ENCODE results near the gene KRT81. TPM values are rescaled to one million over a fixed set of nuclear protein-coding genes. Genes with fewer than 3 reads are reported as not detected.

The KRT81 gene
- total and polyA plus RNA-seq, 4 donors = 0.02 to 0.61 (median 0.23) TPM

GRCh38 chr12:52275686-52276085, 15.6 kb downstream of the KRT81 start:
- WGBS, 2 donors = 80 to 83% methylated on average over 3 of the region's 3 CpGs
- ATAC-seq (ENCODE audit: insufficient read depth, low FRiP score) (no peak), DNase-seq (no peak)
- no peak for TF ChIP-seq CTCF (IDR thresholded peaks at IDR 0.05; ENCODE audit: control extremely low read depth, extremely low read depth)
- peaks cover 0 to 19% (median 0%) of the 10 kb centered on the region in 5 donors for H3K4me1 ChIP-seq (ENCODE audit: control insufficient read depth in 5 of 5, insufficient read depth in 5 of 5, low read length in 5 of 5)
- H3K27ac ChIP-seq (ENCODE audit: low read depth in 1 of 2, low read length in 1 of 2) = no peak overlapping the region
- no peak overlapping the region for H3K4me3 ChIP-seq
- peaks cover 0 to 16% (median 6%) of the 10 kb centered on the region in 3 donors for H3K27me3 ChIP-seq (ENCODE audit: control insufficient read depth in 3 of 3, insufficient read depth in 3 of 3, low read length in 2 of 3)
- H3K36me3 ChIP-seq (ENCODE audit: control insufficient read depth in 4 of 4, insufficient read depth in 4 of 4, low read length in 4 of 4) = no peaks in the 10 kb centered on the region
- peaks cover 0 to 2% (median 0%) of the 10 kb centered on the region in 4 donors for H3K9me3 ChIP-seq (ENCODE audit: control insufficient read depth in 4 of 4, insufficient read depth in 3 of 4, low read length in 3 of 4)
- no peak overlapping the region for H3K9ac ChIP-seq (ENCODE audit: insufficient read depth in 1 of 2, low read length in 2 of 2)

- ATAC-seq (ENCODE audit: insufficient read depth, low FRiP score) (no peak), DNase-seq (no peak)
- Histone ChIP-seq H3K4me1 (ENCODE audit: control insufficient read depth in 5 of 5, insufficient read depth in 5 of 5, low read length in 5 of 5) (peaks cover 0 to 15% (median 0%) of the 10 kb centered on the region in 5 donors), H3K27ac (ENCODE audit: low read depth in 1 of 2, low read length in 1 of 2) (no peak within 1 kb of the TSS), H3K9ac (ENCODE audit: insufficient read depth in 1 of 2, low read length in 2 of 2) (no peak within 1 kb of the TSS), H3K9me3 (ENCODE audit: control insufficient read depth in 4 of 4, insufficient read depth in 3 of 4, low read length in 3 of 4) (peaks cover 0 to 2% (median 0%) of the 10 kb centered on the region in 4 donors), H3K27me3 (ENCODE audit: control insufficient read depth in 3 of 3, insufficient read depth in 3 of 3, low read length in 2 of 3) (peaks cover 0 to 16% (median 6%) of the 10 kb centered on the region in 3 donors), H3K36me3 (ENCODE audit: control insufficient read depth in 4 of 4, insufficient read depth in 4 of 4, low read length in 4 of 4) (no peaks in the 10 kb centered on the region), H3K4me3 (no peak within 1 kb of the TSS)
- WGBS, 2 donors = 70 to 78% methylated on average over 3 of the region's 3 CpGs
- TF ChIP-seq CTCF (IDR thresholded peaks at IDR 0.05; ENCODE audit: control extremely low read depth, extremely low read depth) = no peak
These were observed 16.7 kb downstream of the KRT81 start, which contains the start of gene KRT86 for GRCh38 chr12:52274521-52275120. Gene KRT86 (plus strand): TSS chr12:52274645. CDS start chr12:52301917, 27,272 bp downstream.

- no peak for ATAC-seq (ENCODE audit: insufficient read depth, low FRiP score)
These were observed 20.2 kb downstream of the KRT81 start for GRCh38 chr12:52271158-52271557.

More at GRCh38 chr12:52271158-52271557, 20.2 kb downstream of the KRT81 start:
- Histone ChIP-seq H3K9ac (ENCODE audit: insufficient read depth in 1 of 2, low read length in 2 of 2) (no peak overlapping the region), H3K36me3 (ENCODE audit: control insufficient read depth in 4 of 4, insufficient read depth in 4 of 4, low read length in 4 of 4) (no peaks in the 10 kb centered on the region), H3K4me1 (ENCODE audit: control insufficient read depth in 5 of 5, insufficient read depth in 5 of 5, low read length in 5 of 5) (no peaks in the 10 kb centered on the region), H3K4me3 (no peak overlapping the region), H3K9me3 (ENCODE audit: control insufficient read depth in 4 of 4, insufficient read depth in 3 of 4, low read length in 3 of 4) (peaks cover 0 to 2% (median 0%) of the 10 kb centered on the region in 4 donors), H3K27ac (ENCODE audit: low read depth in 1 of 2, low read length in 1 of 2) (no peak overlapping the region), H3K27me3 (ENCODE audit: control insufficient read depth in 3 of 3, insufficient read depth in 3 of 3, low read length in 2 of 3) (peaks cover 0 to 13% (median 6%) of the 10 kb centered on the region in 3 donors)
- 86 to 95% methylated on average over 1 of the region's 1 CpG for WGBS, 2 donors
- DNase-seq = no peak
- TF ChIP-seq CTCF (IDR thresholded peaks at IDR 0.05; ENCODE audit: control extremely low read depth, extremely low read depth) = no peak
